ENCODE measurements around the gene ASCL4.

GRCh38 chr12:107774349-107775029 lies at the start of gene ASCL4:
- TF ChIP-seq POLR2A (IDR thresholded peaks at IDR 0.05) (no peak), CTCF (IDR thresholded peaks at IDR 0.05 in 4 of 5, conservative IDR thresholded peaks at IDR 0.05 in 1 of 5) (no peak)
